Ovary (tissue), 3 donors: ENCODE results near the gene ZNF385C.

Experiments
- CTCF ChIP-seq, 3 donors: fragments of 450-650 bp in 2 of 3; fragments of 200-600 bp in 1 of 3; IDR thresholded peaks; one replicate each; pipeline versions ENCODE4 v1.5.1 to v1.8.0; 2016 to 2022; ENCODE audit warnings: antibody characterized with exemption in 3 of 3, mild to moderate bottlenecking in 1 of 3
- EP300 ChIP-seq: sonication (generic); formaldehyde crosslinking; IDR thresholded peaks from one replicate; pipeline ENCODE4 v1.6.1; 2017; ENCODE audit warnings: antibody characterized with exemption
- donor health status: DM: no; HTN: no; CAD: no.

- TF ChIP-seq CTCF (IDR thresholded peaks at IDR 0.05) (no peak), EP300 (no peak)
Observed at GRCh38 chr17:42118126-42118510, 19.8 kb upstream of the ZNF385C start.
